Left kidney (tissue), 2 donors: ENCODE measurements around the gene F5. TPM values are rescaled to one million over a fixed set of nuclear protein-coding genes. Genes with fewer than 3 reads are reported as not detected.
A peak's percentile ranks its signal among the peaks of the same experiment; 100 is the strongest.
"Not testable (repeated sequence)": the region's sequence is repeated elsewhere in the genome, so short reads cannot be mapped to it uniquely, and the experiment has no call there.

Source experiments
- DNase-seq: peaks from one replicate; pipeline ENCODE4 v3.0.0-alpha.2; 2013
- polyA plus RNA-seq: library from polyadenylated mRNA; unstranded; fragments of 120-200 nt; gene quantifications from one replicate; pipeline ENCODE4 v1.2.1, GENCODE V29; 2013; ENCODE audit not compliant: insufficient read length

The F5 gene
- polyA plus RNA-seq, 1 donor = 5.7 TPM

DNA sequence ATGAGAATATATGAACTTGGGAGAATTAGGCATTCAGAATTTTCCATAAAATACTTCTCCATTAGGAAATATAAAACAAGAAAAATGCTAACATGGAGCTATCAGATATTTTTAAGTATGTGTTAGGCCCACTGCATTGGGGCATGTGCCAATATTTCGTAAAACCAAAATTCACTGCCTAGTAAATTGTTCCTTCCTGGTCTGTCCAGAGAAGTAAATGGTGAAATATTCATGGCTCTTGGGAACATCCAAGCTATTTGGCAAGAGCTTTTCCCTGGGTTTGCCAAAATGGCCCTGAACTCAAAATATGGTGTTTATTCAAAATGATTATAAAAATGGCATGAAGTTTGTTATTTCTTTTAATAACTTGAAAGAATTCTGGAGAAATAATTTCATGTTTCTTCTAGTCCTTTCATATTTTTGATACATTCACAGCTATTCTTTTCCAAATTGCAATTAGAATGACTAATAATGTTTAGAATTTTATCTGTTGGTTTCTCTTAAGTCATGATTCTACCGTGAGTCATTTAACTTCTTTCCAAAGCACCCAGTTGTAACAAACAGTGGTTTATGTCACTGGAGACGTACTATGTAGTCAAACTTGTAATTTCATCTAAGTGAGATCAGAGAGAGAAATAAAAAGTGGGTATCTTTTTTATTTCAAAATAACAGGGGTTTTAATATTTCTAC, 74.8 kb downstream of the F5 start:
- no peak for DNase-seq

DNA sequence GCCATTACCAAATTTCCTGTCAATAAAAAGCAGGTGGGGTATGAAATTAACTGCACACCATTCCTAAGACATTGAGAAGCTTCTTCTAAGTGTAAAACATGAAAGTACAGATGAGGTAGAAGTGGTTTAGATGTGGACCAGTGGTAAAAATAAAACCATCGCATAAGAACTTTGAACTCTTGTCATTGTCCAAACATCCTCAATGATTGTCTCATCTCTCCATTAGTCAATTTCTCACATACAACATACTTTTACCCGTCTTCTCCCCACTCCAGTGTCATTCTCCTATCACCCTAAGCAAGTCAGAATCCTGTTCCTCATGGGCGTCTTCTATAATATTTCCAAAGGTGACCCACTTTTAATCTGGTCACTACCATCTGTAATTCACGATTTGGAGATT, 76.2 kb downstream of the F5 start:
- no peak for DNase-seq

DNA sequence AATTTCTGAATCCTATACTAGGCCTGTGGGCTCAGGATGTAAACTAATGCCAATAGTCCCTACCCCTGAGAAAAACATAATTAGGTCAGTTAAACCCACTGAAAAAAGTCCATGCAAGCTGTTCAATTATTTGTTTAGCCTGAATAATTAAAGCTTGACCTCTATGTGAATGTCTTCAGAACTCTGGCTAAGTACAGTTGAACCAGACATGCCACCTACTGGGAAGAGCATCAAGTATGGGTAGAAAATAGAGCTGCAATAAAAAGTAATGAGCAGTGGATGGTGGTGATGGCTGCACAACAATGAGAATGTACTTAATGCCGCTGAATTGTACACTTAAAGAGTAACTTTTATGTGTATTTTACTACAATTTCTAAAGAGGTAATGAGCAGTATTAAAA, 76.9 kb downstream of the F5 start:
- no peak for DNase-seq

DNA sequence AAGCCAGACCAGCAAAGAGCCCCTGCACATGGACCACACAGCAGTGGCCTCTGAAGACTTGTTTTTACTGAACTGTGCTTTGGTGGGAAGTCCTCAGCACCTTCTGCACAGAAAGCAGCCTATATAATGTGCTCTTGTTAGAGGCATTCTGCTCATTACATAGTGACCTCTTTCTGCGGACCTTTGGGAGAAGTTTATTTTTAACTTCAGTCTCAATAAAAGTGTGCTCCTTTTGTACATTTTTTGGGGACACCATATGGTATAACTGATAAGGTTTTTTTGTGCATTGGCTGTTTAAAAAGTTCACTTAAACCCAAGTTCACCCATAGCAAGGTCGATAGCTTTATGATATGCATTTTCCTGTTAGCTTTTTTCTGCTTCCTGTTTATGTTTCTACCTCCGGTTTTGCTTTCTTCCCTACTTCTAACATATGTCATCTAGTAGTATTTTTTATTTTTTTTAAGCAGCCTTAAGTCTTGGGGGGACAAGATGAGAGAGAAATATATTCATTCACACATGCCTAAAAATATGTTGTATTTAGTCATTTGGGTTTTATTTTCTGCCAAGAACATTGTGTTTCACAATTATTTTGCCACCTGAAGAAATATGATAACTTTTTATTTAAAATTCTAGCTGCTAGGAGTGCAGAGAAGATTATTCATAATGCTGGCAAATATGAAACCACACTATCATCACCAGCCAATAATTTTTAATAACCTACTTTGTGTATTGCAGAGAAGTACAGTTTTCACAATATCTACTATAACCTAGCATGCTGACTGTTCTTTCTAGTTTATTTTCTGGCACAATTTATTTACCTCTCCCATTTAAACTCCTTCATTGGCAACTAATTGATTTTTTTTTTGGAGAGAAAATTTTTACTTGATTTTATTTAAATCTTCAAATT, 77.6 kb downstream of the F5 start:
- DNase-seq = no peak

DNA sequence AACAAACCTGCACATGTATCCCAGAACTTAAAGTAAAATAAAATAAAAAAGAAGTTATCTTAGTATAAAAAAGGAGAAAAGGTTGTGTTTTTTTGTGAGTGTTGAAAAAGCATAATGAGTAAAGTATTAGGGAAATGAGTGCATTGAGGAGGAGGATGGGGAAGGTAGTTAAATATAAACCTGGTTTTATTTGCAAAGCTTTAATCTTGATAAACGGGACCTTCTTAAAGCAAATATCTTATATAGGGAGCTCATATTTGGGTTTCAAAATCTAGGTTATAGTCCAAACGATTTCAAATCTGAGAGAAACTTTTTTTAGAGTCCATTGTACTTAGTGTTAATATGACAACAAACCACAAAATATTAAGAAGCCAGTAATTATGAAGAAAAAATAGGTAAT, 78.9 kb downstream of the F5 start:
- DNase-seq = no peak

DNA sequence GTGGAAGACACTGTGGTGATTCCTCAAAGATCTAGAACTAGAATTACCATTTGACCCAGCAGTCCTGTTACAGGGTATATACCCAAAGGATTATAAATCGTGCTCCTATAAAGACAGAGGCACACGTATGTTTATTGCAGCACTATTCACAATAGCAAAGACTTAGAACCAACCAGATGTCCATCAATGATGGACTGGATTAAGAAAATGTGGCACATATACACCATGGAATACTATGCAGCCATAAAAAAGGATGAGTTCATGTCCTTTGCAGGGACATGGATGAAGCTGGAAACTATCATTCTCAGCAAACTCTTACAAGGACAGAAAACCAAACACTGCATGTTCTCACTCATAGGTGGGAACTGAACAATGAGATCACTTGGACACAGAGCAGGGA, 82.7 kb downstream of the F5 start:
- not testable (repeated sequence) for DNase-seq

DNA sequence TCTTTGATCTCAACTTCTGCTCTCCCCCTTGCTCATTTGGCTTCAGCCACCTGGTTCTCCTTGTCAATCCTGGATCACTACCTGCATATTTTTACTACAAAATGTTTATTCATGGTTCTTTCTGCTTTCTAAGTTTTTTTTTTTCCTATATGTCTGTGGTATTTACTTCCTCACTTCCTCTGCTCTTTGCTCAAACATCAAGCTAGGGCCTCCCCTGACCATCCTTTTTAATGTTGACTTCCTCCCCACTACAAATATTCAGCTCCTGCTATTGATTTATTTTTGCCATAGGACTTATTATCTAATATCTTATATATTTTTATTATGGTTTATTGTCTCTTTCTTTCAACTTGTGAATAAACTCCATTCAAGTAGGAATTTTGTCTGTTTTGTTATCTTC, 86.5 kb downstream of the F5 start:
- no peak for DNase-seq

DNA sequence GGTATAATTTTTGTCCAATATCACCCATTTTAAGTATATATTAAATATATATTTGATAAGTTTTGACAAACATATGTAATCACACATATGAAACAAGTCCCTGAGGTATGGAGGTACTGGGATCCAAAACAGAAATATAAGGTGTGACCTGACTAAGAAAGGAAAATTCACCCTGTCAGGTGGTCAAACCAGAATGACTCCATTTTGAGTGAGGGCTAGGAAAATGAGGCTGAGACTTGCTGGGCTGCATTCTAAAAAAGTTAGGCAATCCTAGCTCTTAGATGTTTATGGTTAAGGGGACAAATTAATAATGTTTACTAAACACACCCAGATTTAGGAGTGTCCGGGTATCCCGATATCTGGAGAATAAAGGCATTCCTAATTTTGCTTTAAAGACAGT, 89.0 kb downstream of the F5 start:
- DNase-seq = no peak

DNA sequence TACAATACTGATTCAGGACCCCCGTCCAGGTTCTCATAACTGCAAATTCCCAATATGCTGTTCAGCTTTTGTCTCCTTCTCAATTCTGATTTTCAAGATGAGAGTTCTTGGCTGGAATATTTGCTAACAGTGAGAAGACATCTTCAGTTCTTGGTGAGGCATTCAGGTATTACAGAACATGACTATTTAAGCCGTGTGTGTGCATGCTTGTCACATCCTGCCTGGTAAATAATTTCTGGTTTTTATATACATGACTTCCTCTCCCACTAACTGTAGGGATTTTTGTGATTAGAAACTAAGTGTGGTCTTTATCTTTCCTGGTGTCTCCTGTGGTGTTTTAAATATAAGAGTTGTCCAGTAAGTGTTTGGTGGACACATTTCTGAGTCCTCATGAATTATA, 90.4 kb downstream of the F5 start:
- no peak for DNase-seq

DNA sequence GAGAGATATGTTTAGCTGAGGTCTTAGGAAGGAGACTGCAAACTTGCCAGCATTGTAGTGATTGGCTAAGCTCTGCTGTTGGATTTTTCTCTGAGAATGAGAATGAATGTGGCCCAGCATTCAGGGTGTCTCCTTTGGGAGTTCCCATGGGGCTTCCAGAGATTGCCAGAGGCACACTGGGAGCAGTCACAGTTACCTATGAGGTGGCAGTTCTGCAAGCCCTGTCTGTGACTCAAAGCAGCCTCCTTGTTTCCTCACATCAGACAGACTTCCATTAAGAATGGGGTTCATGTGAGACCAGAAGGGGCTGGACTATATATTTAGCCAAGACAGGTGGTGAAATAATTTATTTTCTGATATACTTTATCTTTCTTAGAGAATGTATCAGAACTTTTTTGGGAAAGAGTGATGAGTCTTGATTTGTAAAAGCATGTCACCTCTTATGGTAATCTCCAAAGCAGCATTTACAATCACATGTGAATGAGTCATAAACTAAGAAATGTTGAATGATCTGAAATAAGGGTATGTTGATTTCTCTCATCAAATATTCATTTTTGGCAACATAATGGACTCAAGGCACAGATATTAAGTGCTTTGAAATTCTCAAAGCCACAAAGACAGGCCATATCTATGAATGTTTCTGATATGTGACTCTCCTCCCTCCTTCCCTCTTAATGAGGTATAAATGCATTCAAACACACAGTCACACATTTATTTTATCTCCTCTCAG, 91.1 kb downstream of the F5 start:
- DNase-seq = no peak

DNA sequence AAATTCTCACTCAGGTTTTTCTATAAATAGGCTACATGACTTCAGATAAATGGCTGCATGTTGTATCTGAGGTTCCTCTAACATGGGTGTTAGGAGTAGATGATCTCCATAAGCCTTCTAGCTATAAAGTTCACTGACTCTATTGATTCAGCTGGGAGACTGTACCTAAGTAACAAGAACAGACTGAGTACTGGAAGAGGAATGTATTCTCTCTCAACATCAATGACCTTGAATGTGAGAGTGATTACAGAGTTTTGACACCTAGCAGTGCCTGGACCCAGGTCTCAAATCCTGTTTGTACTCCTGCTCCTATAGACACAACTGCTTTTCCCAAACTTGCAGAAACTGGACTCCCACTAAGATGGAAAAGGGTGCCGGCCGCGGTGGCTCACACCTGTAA, 91.9 kb downstream of the F5 start:
- DNase-seq = no peak

DNA sequence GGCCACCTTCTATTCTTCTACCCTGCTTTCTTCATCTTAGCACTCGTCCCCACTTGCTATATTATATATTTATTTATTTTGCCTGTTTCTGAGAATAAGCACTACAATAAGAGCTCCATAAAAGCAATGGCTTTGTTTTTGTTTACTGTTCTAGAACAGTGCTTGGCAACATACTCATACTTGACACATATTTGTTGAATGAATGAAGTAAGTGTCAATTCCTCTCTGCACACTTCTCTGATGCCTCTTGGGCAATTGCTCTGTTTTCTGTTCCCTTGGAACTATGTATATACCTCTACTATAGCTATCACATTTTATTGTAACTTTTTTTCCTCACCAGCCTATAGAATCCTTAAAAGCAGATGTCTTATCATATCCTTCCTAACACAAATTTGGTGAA, 93.0 kb downstream of the F5 start:
- no peak for DNase-seq

DNA sequence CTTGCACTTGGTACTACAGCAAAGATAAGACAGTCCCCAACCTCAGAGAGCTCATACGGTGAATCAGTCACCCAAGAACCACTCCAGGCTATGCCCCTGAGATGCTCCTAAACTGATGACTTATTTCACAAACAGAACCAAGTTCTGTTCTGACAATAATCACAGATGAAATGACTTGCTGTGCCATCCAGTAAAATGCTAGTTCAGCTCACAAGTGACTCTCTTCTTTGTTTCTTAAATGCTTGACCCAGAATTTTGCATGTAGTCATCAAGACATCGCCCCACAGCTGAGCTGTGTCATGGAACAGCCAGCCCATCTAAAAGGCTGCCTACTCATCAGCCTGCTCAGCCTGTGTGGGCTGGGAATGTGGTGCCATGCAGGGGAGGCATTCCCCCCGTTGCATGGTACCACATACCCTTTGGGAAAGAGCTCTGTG, 94.4 kb downstream of the F5 start:
- no peak for DNase-seq

DNA sequence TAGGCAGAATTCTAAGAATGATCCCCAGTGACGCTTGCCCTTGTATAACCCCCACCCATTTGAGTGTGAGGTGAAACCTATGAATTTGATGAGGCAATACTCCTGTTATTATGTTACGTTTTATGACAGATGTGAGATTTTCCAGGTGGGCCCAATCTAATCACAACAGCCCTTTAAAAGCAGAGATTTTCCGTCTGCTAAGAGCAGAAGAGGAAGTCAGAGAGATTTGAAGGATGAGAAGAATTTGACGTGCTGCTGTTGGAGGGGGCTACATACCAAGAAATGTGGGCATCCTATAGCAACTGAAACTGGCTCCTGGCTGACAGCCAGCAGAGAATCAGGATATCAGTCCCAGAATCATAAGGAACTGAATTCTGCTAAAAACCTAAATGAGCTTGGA, 98.1 kb downstream of the F5 start:
- no peak for DNase-seq

DNA sequence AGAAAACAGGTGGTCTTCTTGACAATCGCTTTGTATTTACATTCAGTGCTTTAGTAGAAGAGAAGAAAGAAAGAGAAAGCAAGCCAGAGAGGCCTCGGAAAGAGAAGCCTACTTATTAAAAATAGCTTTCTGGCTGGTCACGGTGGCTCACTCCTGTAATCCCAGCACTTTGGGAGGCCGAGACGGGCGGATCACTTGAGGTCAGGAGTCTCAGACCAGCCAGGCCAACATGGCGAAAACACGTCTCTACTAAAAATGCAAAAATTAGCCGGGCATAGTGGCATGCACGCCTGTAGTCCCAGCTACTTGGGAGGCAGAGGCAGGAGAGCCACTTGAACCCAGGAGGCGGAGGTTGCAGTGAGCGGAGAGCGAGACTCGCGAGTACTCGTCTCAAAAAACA, 98.7 kb downstream of the F5 start:
- DNase-seq = no peak

DNA sequence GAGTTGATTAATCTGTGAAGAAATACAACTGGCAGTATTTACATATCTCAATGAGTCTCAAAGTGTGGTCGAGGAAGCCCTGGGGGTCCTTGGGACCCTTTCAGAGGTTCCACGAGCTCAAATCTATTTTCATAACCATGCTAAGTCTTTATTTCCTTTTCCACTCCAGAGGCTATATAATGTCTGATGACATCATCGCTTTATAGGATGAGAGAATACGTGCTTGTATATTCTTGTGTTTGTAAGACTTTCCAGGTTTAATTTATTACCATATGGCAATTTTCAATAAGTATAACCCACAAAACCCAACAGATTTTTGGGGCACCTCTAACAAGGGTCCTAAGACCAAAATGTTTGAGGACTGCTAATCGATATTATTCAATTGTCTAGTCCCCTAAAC, 99.1 kb downstream of the F5 start:
- no peak for DNase-seq

DNA sequence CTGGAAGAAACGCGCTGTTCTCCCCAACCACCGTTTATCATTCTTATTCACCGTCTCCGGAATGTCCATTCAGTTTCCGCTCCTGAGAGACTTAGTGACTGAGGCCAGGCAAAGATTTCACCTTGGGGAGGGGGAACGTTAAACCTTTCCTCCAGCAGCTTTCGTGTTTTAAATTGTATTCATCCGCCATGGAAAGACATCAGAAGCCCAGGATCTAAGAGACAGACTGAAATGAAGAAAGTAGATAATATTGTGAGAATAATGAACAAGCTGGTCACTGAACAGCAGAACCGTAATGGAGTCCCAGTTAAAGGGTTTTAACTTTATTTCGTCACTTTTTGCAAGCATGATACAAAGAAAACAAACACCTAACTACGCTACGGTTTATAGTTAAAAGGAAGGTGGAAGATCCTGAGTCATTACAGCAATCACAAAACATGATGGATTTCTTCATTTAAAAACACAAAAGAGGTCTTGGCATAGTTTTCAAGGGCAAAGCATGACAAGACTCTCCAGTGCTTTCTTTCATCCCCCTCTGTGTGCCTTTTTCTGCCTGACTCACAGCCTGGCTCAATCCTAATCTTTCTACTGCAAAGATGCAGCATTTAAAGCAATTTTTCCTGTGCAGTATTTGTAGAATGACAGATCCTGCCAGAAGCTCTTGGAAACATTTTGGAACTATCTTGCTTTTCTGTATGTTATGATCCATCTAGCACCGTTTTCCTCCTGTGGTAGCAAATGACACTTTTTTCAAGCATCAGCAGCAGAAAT, 99.8 kb downstream of the F5 start:
- no peak for DNase-seq

DNA sequence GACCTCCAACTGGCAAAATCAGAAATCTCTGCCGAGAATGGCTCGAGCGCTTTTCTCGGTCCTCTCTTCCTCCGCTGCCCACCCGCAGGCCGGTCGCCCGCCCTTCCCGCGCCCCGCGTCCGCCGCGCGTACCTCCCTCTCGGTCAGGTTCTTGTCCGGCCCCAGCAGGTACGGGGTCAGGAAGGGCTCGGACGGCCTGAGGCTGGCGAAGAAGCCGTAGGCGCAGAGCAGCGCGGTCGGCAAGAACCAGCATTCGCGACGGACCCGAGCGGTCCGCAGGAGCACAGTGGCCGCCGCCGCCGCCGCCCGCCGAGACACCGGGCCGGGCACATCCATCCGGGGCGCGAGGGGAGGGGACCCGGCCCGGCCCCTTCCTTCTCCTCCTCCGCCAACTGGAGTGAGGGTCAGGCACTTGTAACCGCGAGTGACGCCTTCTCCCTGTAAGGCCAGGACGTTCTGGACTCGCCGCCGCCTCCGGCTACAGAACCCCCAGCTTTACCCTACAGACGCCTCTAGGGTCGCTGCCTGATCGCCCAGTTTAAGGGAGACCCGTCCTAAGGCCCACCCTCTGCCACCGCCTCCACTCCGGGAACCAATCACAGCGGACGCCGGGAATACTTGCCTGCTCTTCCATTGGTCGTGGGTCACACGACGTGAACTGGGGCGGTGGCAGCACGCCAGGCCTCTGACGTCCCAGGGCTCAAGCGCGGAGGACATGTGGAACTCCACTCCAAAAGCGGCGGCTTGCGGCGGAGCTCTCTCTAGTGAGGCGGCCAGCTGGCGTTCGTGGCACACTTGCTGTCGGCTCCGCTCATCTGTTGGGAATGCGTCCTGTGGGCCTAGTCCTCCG, 100.6 kb downstream of the F5 start, which contains the start of gene SLC19A2:
Gene SLC19A2, minus strand, starts transcription at position 514 of the 850 bp plus-strand sequence. Its CDS starts 178 bp downstream, at position 336.
- peak; percentile 98 for DNase-seq

DNA sequence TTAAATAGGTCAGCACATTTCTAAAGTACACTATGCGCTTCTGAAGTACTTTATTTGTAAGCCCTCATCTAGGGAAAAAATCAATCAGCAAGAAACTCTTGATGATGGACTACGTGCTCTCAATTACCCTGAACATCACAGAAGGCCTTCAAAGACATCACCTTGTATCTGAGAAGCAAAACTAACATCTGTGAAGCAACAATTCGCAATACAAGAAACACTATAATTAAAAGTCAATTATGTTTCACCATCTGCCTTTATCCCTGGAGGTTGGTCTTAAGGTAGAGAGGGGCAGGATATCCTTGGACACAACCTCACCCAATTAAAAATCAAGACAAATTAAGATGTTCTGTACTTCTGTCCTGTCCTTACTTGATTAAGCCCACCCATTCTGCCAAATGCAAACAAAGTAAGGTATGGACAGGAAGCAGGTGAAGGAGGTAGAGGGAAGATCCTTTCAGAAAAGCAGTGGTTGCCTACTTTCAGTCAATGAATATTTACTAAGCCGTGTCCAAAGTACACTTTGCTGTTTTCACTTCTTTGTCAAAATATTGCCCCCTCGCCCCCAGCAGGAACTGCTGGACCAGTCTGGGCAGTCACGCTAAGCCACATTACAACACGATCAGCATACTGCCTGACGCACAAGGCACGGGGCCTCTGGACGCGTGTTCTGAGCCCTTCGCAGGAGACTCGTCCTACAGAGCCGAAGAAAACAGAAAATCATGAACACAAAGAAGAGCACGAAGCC, 101.4 kb downstream of the F5 start:
- peak; percentile 48 for DNase-seq

DNA sequence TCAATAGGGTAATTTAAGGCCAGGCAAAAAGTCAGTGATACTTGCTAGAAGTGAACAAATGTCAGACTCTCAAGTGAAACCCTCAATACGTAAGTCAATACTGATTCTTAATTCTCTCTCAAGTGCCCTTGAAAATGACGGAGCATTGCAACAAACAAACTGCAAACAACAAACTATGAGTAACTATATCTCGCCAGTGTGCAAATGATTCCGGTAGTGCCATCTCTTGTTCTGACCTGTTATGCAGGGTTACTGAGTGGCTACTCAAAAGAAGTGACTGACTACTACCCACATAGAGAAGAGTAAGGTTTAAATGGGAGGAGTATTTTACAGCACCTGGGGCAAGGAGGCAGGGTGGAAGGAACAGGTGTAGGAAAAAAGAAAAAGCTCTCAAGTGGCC, 102.2 kb downstream of the F5 start:
- no peak for DNase-seq
